Small intestine (tissue), 16 donors: Measurements from ENCODE around the gene LBH. TPM values are rescaled to one million over a fixed set of nuclear protein-coding genes. Genes with fewer than 3 reads are reported as not detected.

ENCODE experiments used
- DNase-seq, 2 donors: peaks; one replicate each; pipeline versions ENCODE4 v3.0.0 to v3.0.0-alpha.2; 2013
- FAIRE-seq: peaks from 2 replicates; lab custom pipeline; 2012; peaks lifted over from hg19 to GRCh38; lab: Jason Lieb, UNC
- H3K27ac ChIP-seq, 3 donors: one replicate each; pipeline ENCODE4 v1.5.1; 2013; ENCODE audit warnings: low read length in 2 of 3, mild to moderate bottlenecking in 2 of 3, control low read depth in 1 of 3, inconsistent platforms in 1 of 3, low read depth in 1 of 3, moderate library complexity in 1 of 3
- H3K27me3 ChIP-seq, 3 donors: one replicate each; pipeline ENCODE4 v1.6.1; 2013; ENCODE audit warnings: low read length in 3 of 3, inconsistent platforms in 1 of 3; ENCODE audit not compliant: control insufficient read depth in 3 of 3, insufficient read depth in 3 of 3
- H3K36me3 ChIP-seq, 3 donors: one replicate each; pipeline ENCODE4 v1.6.1; 2013; ENCODE audit warnings: low read length in 3 of 3, inconsistent platforms in 1 of 3, low read depth in 1 of 3, mild to moderate bottlenecking in 1 of 3, moderate library complexity in 1 of 3; ENCODE audit not compliant: control insufficient read depth in 3 of 3, insufficient read depth in 2 of 3
- H3K4me1 ChIP-seq, 3 donors: one replicate each; pipeline ENCODE4 v1.6.1; 2013; ENCODE audit warnings: low read length in 2 of 3, inconsistent platforms in 1 of 3, low read depth in 1 of 3, mild to moderate bottlenecking in 1 of 3, moderate library complexity in 1 of 3; ENCODE audit not compliant: control insufficient read depth in 3 of 3, insufficient read depth in 2 of 3
- H3K4me3 ChIP-seq, 3 donors: one replicate each; pipeline ENCODE4 v1.5.1; 2013; ENCODE audit warnings: low read length in 3 of 3, control low read depth in 1 of 3, inconsistent platforms in 1 of 3, low read depth in 1 of 3, mild to moderate bottlenecking in 1 of 3, moderate library complexity in 1 of 3
- H3K9me3 ChIP-seq, 2 donors: one replicate each; pipeline ENCODE4 v1.6.1; 2013; ENCODE audit warnings: low read depth in 1 of 2, low read length in 1 of 2; ENCODE audit not compliant: control insufficient read depth in 2 of 2, insufficient read depth in 1 of 2
- WGBS, 3 donors: extraction: QIAGEN DNeasy Blood & Tissue Kit; methylation state at CpG; one replicate each; pipeline ENCODE4 v1.1.7; 2013; 5-methylcytosine and 5-hydroxymethylcytosine counted together
- long read RNA-seq, 10 donors: transcript quantifications; one replicate each; lab custom pipeline, GENCODE V29; 2026
- polyA plus RNA-seq, 4 donors: library from polyadenylated mRNA; stranded (reverse) in 3 of 4; unstranded in 1 of 4; fragments of 200-250 nt in 3 of 4; fragments of 120-200 nt in 1 of 4; gene quantifications; one replicate each; pipeline versions ENCODE4 v1.2.1 to v1.2.3, GENCODE V29; 2013
- donor health status: healthy with polysubstance abuse.
- donor health status: control.
- donor health status: control.
- donor health status: Bipolar disorder and iron deficiency.
- donor health status: healthy.

Gene LBH
- 10 to 100 TPM in 3 of 4 donors, 1 to 10 TPM in 1; 3.8 to 17.6 (median 12.0) TPM for polyA plus RNA-seq
- long read RNA-seq, donor 1: 0 reads
- long read RNA-seq, donor 2, transcript LBH-201 (3 exons, 3,095 nt): major isoform, 12 of 27 reads
- long read RNA-seq, donor 2, partial matches to known transcripts: 14 of 27 reads
- long read RNA-seq, donor 2, other reads (novel, unspliced or antisense): 0 of 27 reads
- long read RNA-seq, donor 3, transcript LBH-201 (3 exons, 3,095 nt): major isoform, 6 of 6 reads
- long read RNA-seq, donor 3, partial matches to known transcripts: 0 of 6 reads
- long read RNA-seq, donor 3, other reads (novel, unspliced or antisense): 0 of 6 reads
- long read RNA-seq, donor 4: 0 reads
- long read RNA-seq, donor 5, partial matches to known transcripts: 0 of 1 reads
- long read RNA-seq, donor 5, other reads (novel, unspliced or antisense): 0 of 1 reads
- long read RNA-seq, donor 6, transcript LBH-201 (3 exons, 3,095 nt): major isoform, 9 of 20 reads
- long read RNA-seq, donor 6, partial matches to known transcripts: 11 of 20 reads
- long read RNA-seq, donor 6, other reads (novel, unspliced or antisense): 0 of 20 reads
- long read RNA-seq, donor 7: 0 reads
- long read RNA-seq, donor 8, partial matches to known transcripts: 0 of 2 reads
- long read RNA-seq, donor 8, other reads (novel, unspliced or antisense): 0 of 2 reads
- long read RNA-seq, donor 9, partial matches to known transcripts: 0 of 3 reads
- long read RNA-seq, donor 9, other reads (novel, unspliced or antisense): 0 of 3 reads
- long read RNA-seq, donor 10, transcript LBH-201 (3 exons, 3,095 nt): major isoform, 28 of 30 reads
- long read RNA-seq, donor 10, partial matches to known transcripts: 0 of 30 reads
- long read RNA-seq, donor 10, other reads (novel, unspliced or antisense): 0 of 30 reads

DNA sequence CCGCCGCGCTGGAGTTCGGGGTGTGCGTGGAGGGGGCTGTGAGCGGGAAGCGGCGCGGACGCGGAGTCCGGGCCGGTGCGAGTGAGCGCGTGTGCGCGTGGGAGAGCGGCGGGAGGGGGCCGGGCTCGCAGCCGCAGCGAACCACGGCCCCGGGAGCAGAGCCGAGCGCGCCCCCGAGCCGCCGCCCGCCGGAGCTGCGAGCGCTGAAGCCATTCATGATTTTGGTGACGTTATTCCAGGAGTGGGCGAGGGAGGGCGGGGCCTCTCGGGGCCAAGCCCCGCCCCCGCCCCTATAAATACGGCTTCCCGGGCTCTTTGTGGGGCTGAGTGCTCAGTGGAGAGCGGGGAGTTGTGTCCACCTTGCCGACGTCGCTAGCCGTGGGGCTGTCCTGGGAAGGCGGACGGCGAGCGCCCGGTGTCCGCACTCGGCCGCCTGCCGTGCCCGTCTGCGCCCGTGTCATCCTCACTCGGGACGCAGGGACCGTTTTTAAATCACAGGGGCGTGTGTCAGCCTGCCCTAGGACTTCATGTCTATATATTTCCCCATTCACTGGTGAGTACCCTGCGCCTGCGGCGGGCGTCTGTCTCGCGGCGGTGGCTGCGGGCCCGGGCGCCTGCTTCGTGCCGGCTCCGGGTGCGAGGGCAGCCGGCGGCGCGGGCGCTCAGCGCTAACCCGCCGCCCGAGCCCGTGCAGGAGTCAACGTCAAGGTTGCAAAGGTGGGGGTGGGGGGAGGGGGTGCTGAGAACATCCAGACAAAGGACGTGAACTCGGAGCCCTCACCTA lies at the start of gene LBH:
TSS of gene LBH (plus strand) at position 323 of the 784 bp plus-strand sequence. CDS start at position 528, 205 bp downstream.
- Histone ChIP-seq H3K4me3 (peak within 1 kb of the TSS; percentile 68 to 77 (median 72)), H3K9me3 (peaks cover 0 to 5% of the 10 kb centered on the region in 2 donors), H3K27me3 (peaks cover 0 to 46% (median 0%) of the 10 kb centered on the region in 3 donors), H3K27ac (peak within 1 kb of the TSS; percentile 59 to 94 (median 83)), H3K36me3 (peaks cover 0 to 14% (median 2%) of the 10 kb centered on the region in 3 donors), H3K4me1 (peaks cover 0 to 20% (median 3%) of the 10 kb centered on the region in 3 donors)
- peak; percentile 62 to 91 for DNase-seq
- 0% methylated on average over 79 to 92 of the region's 92 CpGs for WGBS, 3 donors
- FAIRE-seq: no peak

DNA sequence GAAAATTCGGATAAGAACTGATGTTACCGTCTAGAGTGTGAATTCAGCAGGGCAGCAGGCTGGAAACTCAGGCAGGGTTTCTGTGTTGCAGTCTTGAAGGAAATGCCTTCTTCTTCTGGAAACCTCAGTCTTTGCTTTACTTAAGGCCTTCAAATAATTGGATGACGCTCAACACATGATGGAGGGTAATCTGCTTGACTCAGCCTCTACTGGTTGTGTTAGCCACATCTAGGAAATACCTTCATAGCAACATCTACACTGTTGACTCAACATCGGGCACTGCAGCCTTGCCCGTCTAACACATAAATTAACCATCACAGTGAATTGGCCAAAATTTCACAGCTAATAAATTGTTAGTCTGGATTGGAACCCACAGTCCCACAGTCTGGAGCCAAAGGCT lies 47.3 kb upstream of the LBH start:
- DNase-seq: no peak
- FAIRE-seq: no peak
- no peak overlapping the region for H3K27ac ChIP-seq
- 91 to 94% (median 92%) methylated on average over 5 of the region's 5 CpGs for WGBS, 3 donors
- H3K4me3 ChIP-seq: no peak overlapping the region
- H3K4me1 ChIP-seq: no peaks in the 10 kb centered on the region
- H3K27me3 ChIP-seq: peaks cover 0 to 5% (median 0%) of the 10 kb centered on the region in 3 donors
- no peaks in the 10 kb centered on the region for H3K9me3 ChIP-seq
- H3K36me3 ChIP-seq: no peaks in the 10 kb centered on the region

DNA sequence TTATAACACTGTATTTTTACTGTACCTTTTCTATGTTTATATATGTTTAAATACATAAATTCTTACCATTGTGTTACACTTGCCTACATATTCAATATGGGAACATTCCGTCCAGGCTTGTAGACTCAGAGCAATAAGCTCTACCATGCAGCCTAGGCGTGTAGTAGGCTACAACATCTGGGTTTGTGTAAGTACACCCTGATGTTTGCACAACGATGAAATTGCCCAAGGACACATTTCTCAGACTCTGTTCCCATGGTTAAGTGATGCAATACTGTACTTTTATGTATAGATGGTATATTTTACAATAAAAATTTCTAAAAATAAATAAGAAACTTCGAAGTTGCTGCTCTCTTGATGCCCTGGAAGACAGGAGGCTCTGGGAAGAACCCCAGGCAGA lies 46.2 kb upstream of the LBH start:
- DNase-seq: no peak
- no peak overlapping the region for H3K27ac ChIP-seq
- FAIRE-seq: no peak
- WGBS, 3 donors: 66 to 74% (median 69%) methylated on average over 4 of the region's 4 CpGs
- H3K9me3 ChIP-seq: peaks cover 0 to 5% of the 10 kb centered on the region in 2 donors
- H3K36me3 ChIP-seq: no peaks in the 10 kb centered on the region
- no peak overlapping the region for H3K4me3 ChIP-seq
- no peaks in the 10 kb centered on the region for H3K27me3 ChIP-seq
- no peaks in the 10 kb centered on the region for H3K4me1 ChIP-seq

DNA sequence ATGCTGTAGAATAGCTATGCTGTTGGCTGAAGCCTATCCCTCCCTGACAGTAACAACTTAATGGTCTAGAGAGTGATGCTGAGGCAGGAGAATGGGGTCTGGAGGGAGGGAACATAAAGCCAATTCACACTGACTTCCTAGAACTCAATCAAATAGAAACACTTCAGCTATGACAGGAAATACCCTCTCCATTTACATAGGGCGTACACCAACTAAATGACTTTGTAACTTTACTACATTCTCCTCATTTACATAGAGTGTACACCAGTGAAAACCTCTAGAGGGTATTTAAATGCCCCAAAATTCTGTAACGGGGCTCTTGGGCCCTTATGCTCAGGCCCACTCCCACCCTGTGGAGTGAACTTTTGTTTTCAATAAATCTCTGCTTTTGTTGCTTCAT lies 43.0 kb upstream of the LBH start:
- Histone ChIP-seq H3K36me3 (no peaks in the 10 kb centered on the region), H3K27ac (no peak overlapping the region), H3K4me3 (no peak overlapping the region), H3K4me1 (no peaks in the 10 kb centered on the region), H3K9me3 (peaks cover 0 to 5% of the 10 kb centered on the region in 2 donors), H3K27me3 (no peaks in the 10 kb centered on the region)
- no peak for FAIRE-seq
- WGBS, 3 donors: 82 to 91% (median 83%) methylated on average over 2 of the region's 2 CpGs
- DNase-seq: no peak

DNA sequence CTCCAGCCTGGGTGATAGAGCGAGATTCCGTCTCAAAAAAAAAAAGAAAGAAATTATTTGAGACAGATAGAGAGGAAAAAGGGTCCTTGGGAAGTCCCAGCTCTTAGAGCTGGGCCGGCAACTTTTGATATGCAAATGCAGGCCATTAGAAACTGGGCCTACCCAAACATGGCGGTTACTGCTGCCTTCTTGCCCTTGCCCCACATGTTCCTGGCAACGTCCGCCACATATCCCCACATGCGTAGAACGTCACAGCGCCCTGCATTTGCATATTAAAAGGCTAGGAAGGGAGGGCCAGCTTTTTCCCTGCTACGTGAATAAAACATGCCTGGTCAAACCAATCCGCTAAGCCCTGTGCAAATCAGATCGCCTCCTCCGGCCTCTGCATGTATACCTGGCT lies 40.7 kb upstream of the LBH start:
- 93 to 97% (median 95%) methylated on average over 13 of the region's 13 CpGs for WGBS, 3 donors
- Histone ChIP-seq H3K27ac (no peak overlapping the region), H3K36me3 (no peaks in the 10 kb centered on the region), H3K4me1 (no peaks in the 10 kb centered on the region), H3K4me3 (no peak overlapping the region), H3K27me3 (no peaks in the 10 kb centered on the region), H3K9me3 (peaks cover 0 to 5% of the 10 kb centered on the region in 2 donors)
- FAIRE-seq (no peak), DNase-seq (no peak)

DNA sequence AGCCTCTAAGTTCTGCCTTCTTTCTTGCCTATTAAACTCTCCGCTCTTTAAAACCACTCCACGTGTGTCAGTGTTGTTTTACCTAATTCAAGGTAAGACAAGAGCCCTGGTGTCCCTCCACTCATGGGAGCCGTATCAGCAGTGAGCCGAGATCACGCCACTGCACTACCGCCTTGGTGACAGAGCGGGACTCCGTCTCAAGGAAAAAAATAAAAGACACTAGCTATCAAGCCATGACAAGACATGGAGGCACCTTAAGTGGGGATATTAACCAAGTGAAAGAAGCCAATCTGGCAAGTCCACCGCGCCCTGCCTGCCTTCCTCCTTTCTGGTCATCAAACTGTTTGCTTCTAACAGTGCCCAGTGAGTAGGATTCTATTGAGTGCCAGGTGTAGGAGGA lies 40.2 kb upstream of the LBH start:
- Histone ChIP-seq H3K27ac (no peak overlapping the region), H3K9me3 (peaks cover 0 to 5% of the 10 kb centered on the region in 2 donors), H3K4me3 (no peak overlapping the region), H3K27me3 (no peaks in the 10 kb centered on the region), H3K4me1 (no peaks in the 10 kb centered on the region), H3K36me3 (no peaks in the 10 kb centered on the region)
- WGBS, 3 donors: 94 to 97% (median 95%) methylated on average over 10 of the region's 10 CpGs
- no peak for FAIRE-seq
- DNase-seq: no peak

DNA sequence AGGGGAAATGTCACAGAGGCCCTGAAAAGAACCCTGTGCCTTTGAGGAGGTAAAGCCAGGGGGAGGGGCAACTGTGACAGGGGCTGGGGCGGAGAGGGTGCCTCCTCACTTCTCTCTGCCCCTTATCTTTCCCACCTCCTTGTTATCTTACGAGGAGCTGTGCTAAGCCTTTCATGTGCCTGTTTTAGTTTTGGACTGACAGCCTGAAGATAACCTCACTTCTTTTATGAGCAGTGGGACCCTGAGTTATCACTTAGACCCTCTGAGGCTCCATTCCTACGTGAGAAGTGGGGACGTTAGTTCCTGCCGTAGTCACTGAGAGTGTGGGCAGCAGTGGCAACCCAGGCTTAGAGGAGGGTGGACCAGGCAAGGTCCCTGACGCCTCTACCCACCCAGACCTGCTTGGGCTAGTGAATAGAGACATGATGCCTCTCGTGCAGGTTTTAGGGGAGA lies 39.5 kb upstream of the LBH start:
- Histone ChIP-seq H3K4me3 (no peak overlapping the region), H3K27me3 (no peaks in the 10 kb centered on the region), H3K27ac (no peak overlapping the region), H3K9me3 (peaks cover 0 to 5% of the 10 kb centered on the region in 2 donors), H3K4me1 (no peaks in the 10 kb centered on the region), H3K36me3 (no peaks in the 10 kb centered on the region)
- no peak for DNase-seq
- 55 to 68% (median 59%) methylated on average over 7 of the region's 7 CpGs for WGBS, 3 donors
- no peak for FAIRE-seq

DNA sequence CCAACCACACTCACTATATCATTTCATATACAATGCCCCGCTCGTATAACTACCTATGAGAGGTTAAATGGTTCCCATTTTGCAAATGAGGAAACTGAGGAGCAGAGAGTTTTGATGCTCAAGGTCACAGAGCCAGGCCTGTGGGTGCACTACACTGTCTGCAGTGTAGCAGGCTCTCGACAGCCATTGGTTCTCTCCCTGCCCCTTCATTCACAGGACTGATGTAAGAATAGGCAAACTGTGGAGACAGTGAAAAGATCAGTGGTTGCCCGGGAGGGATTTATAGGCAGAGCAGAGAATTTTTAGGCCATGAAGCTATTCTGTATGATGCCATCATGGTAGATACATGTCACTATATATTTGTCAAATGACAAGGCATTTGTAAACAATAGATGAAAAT lies 39.0 kb upstream of the LBH start:
- no peaks in the 10 kb centered on the region for H3K4me1 ChIP-seq
- no peak overlapping the region for H3K27ac ChIP-seq
- no peak overlapping the region for H3K4me3 ChIP-seq
- no peaks in the 10 kb centered on the region for H3K36me3 ChIP-seq
- H3K9me3 ChIP-seq: peaks cover 0 to 5% of the 10 kb centered on the region in 2 donors
- WGBS, 3 donors: 82 to 86% (median 85%) methylated on average over 4 of the region's 4 CpGs
- H3K27me3 ChIP-seq: no peaks in the 10 kb centered on the region
- no peak for DNase-seq
- FAIRE-seq: no peak
